Spleen (tissue), 11 donors: ENCODE data around the gene NRXN3. TPM values are rescaled to one million over a fixed set of nuclear protein-coding genes. Genes with fewer than 3 reads are reported as not detected.

ENCODE experiments used
- DNase-seq: peaks from one replicate; pipeline ENCODE4 v3.0.0-alpha.2; 2020
- H3K27ac ChIP-seq, 8 donors: fragments of 200-600 bp; sonication (generic) in 7 of 8; 1 replicate in 4 of 8; 2 replicates in 4 of 8; pipeline versions ENCODE4 v1.5.0 to v1.8.0; 2016 to 2021; ENCODE audit warnings: inconsistent platforms in 4 of 8, mild to moderate bottlenecking in 4 of 8, moderate library complexity in 1 of 8
- H3K27me3 ChIP-seq, 7 donors: fragments of 200-600 bp; sonication (generic) in 6 of 7; replicated peaks in 1 of 7; 1 replicate in 4 of 7; 2 replicates in 3 of 7; pipeline versions ENCODE4 v1.5.0 to v1.8.0; 2016 to 2021; ENCODE audit warnings: inconsistent platforms in 3 of 7, mild to moderate bottlenecking in 1 of 7
- H3K36me3 ChIP-seq, 6 donors: fragments of 200-600 bp; sonication (generic) in 5 of 6; 1 replicate in 4 of 6; 2 replicates in 2 of 6; pipeline versions ENCODE4 v1.5.0 to v1.8.0; 2016 to 2021; ENCODE audit warnings: inconsistent platforms in 2 of 6
- H3K4me1 ChIP-seq, 6 donors: fragments of 200-600 bp; sonication (generic) in 5 of 6; 1 replicate in 3 of 6; 2 replicates in 3 of 6; pipeline versions ENCODE4 v1.5.0 to v1.8.0; 2016 to 2021; ENCODE audit warnings: inconsistent platforms in 3 of 6
- H3K4me3 ChIP-seq, 8 donors: fragments of 200-600 bp; sonication (generic) in 7 of 8; 1 replicate in 4 of 8; 2 replicates in 4 of 8; pipeline versions ENCODE4 v1.5.0 to v1.8.0; 2016 to 2021; ENCODE audit warnings: inconsistent platforms in 4 of 8, mild to moderate bottlenecking in 4 of 8, moderate library complexity in 2 of 8
- H3K9me3 ChIP-seq, 8 donors: fragments of 200-600 bp; sonication (generic) in 7 of 8; 1 replicate in 4 of 8; 2 replicates in 4 of 8; pipeline versions ENCODE4 v1.5.0 to v1.8.0; 2016 to 2021; ENCODE audit warnings: inconsistent platforms in 4 of 8
- POLR2A ChIP-seq, 3 donors: fragments of 450-650 bp; IDR thresholded peaks; one replicate each; pipeline ENCODE4 v1.5.1; 2017; ENCODE audit warnings: antibody characterized with exemption in 3 of 3, mild to moderate bottlenecking in 1 of 3
- POLR2AphosphoS5 ChIP-seq, 3 donors: sonication (generic); formaldehyde crosslinking; IDR thresholded peaks; one replicate each; pipeline ENCODE4 v1.5.1; 2017; ENCODE audit warnings: antibody characterized with exemption in 3 of 3
- WGBS, 5 donors: extraction: QIAGEN DNeasy Blood & Tissue Kit in 3 of 5; methylation state at CpG; one replicate each; pipeline versions ENCODE4 v1.1.5 to v1.1.7; 2013 to 2018; 5-methylcytosine and 5-hydroxymethylcytosine counted together
- intact Hi-C: fragments of 100-400 bp; cut with DNase I; formaldehyde crosslinking; loops from one replicate; pipeline ENCODE4 v1.15.0; 2023; ENCODE audit warnings: low total_unique reads
- polyA plus RNA-seq, 3 donors: library from polyadenylated mRNA; stranded (reverse); fragments of 200-250 nt; gene quantifications; one replicate each; pipeline ENCODE4 v1.2.1, GENCODE V29; 2013
- total RNA-seq, 7 donors: library from RNA; depleted of rRNA in 3 of 7; stranded (reverse); fragments of >200 nt in 3 of 7; fragmentation: NEBNext Ultra II Directional in 4 of 7; extraction: Animal tissue kit (Norgen Biotek cat#: 25700) in 4 of 7; gene quantifications; one replicate each; pipeline versions ENCODE4 v1.1.0 to v1.2.1, GENCODE V29; 2016 to 2021
- TF ChIP-seq, protein P1 (sequence below), 11 experiments: fragments of 200-600 bp in 7 of 11; fragments of 450-650 bp in 4 of 11; sonication (generic) in 4 of 11; IDR thresholded peaks in 8 of 11; conservative IDR thresholded peaks in 3 of 11; 1 replicate in 7 of 11; 2 replicates in 4 of 11; pipeline versions ENCODE4 v1.4.0 to v1.8.0; 2016 to 2021; ENCODE audit warnings: antibody characterized with exemption in 11 of 11, inconsistent platforms in 4 of 11, mild to moderate bottlenecking in 1 of 11
- donor health status: healthy with polysubstance abuse.
- donor health status: DM: no; HTN: no; CAD: no; lungs with moderate emphysema.
- donor health status: DM: no; HTN: no; CAD: no.
- donor health status: Bipolar disorder and iron deficiency.
- donor health status: healthy.
- donor health status: DM: no; HTN: no; CAD: no.
- donor health status: DM: yes; HTN: yes; CAD: no.

NRXN3 gene
- total and polyA plus RNA-seq, 10 donors, result 0.21 to 11.5 (median 1.6) TPM

DNA sequence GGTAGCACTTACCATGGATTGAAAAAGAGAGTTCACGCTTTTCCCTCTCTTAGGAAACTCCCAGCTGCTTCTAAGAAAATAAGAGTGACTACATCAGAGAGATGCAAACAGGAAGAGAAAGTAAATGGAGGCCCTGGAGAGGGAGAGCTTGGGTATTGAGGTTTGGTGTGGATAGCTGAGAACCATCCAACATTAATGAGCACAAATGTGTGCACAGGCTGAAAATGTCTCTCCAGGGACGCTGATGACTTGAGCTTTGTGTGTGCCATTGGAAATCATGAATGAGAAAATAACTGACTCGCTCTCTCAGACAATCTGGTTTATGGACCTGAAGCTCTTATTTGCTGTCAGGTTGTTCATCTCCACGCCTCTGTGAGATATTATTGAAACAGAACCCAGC, 318.8 kb downstream of the NRXN3 start:
- H3K27me3 ChIP-seq, result no peaks in the 10 kb centered on the region
- H3K27ac ChIP-seq, result no peak overlapping the region
- no peaks in the 10 kb centered on the region for H3K9me3 ChIP-seq
- no peak for DNase-seq
- H3K4me1 ChIP-seq, result no peaks in the 10 kb centered on the region
- intact Hi-C loops, result no loop called here
- 78 to 85% (median 79%) methylated on average over 4 of the region's 4 CpGs for WGBS, 5 donors
- TF ChIP-seq, protein P1, sequence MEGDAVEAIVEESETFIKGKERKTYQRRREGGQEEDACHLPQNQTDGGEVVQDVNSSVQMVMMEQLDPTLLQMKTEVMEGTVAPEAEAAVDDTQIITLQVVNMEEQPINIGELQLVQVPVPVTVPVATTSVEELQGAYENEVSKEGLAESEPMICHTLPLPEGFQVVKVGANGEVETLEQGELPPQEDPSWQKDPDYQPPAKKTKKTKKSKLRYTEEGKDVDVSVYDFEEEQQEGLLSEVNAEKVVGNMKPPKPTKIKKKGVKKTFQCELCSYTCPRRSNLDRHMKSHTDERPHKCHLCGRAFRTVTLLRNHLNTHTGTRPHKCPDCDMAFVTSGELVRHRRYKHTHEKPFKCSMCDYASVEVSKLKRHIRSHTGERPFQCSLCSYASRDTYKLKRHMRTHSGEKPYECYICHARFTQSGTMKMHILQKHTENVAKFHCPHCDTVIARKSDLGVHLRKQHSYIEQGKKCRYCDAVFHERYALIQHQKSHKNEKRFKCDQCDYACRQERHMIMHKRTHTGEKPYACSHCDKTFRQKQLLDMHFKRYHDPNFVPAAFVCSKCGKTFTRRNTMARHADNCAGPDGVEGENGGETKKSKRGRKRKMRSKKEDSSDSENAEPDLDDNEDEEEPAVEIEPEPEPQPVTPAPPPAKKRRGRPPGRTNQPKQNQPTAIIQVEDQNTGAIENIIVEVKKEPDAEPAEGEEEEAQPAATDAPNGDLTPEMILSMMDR (IDR thresholded peaks at IDR 0.05 in 8 of 11, conservative IDR thresholded peaks at IDR 0.05 in 3 of 11), result no peak
- TF ChIP-seq POLR2A (IDR thresholded peaks at IDR 0.05) (no peak), POLR2AphosphoS5 (IDR thresholded peaks at IDR 0.05) (no peak)
- no peak overlapping the region for H3K4me3 ChIP-seq
- no peaks in the 10 kb centered on the region for H3K36me3 ChIP-seq

DNA sequence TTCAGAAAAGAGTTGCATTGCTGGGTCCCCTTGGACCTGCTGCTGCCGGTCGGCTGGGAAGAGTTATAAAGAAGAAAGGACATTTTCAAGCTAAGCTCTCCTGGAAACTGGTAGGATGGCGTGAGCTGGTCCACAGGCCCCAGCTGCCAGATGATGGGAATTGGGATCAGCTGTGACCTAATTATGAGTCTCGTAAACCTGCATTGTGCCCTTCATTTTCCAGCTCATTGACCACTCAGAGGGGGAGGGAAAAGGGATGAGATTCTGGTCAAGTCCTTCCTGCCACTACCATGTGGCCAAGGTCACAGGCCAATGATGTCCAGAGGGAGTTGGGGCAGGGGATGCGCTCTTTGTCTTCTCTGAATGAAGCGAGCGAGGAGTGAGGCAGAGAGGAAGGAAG, 320.9 kb downstream of the NRXN3 start:
- intact Hi-C loops, result no loop called here
- no peak overlapping the region for H3K27ac ChIP-seq
- WGBS, 5 donors, result 76 to 86% (median 80%) methylated on average over 7 of the region's 7 CpGs
- H3K9me3 ChIP-seq, result no peaks in the 10 kb centered on the region
- no peak for TF ChIP-seq POLR2AphosphoS5 (IDR thresholded peaks at IDR 0.05)
- TF ChIP-seq POLR2A (IDR thresholded peaks at IDR 0.05), result no peak
- TF ChIP-seq, protein P1 (IDR thresholded peaks at IDR 0.05 in 8 of 11, conservative IDR thresholded peaks at IDR 0.05 in 3 of 11), result no peak
- no peaks in the 10 kb centered on the region for H3K36me3 ChIP-seq
- no peaks in the 10 kb centered on the region for H3K4me1 ChIP-seq
- H3K4me3 ChIP-seq, result no peak overlapping the region
- no peaks in the 10 kb centered on the region for H3K27me3 ChIP-seq
- DNase-seq, result no peak

DNA sequence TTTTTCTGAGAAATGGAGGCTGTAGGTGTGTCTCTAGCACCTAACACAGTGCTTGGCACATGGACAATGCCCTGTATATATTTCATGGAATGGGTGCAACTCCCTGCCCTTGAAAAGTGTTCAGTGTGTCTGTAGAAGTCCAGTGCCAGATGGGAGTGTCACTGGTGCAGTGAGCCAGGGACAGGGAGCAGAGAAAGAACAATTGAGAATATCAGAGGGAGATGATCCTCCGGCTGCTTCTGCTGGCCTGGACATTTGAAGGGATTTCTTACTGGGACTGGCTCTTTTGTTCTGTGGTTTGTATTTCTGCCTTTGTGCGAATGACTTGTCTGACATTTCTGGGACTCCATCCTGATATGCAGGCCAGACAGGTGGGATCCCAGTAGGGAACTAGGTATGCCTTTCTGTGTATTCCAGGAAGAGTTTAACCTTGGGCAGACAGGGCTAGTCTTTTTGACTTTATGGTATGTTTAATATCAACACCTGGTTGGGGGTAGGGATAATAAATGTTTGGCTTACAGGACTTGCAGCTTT, 328.0 kb downstream of the NRXN3 start:
- Histone ChIP-seq H3K4me1 (no peaks in the 10 kb centered on the region), H3K36me3 (no peaks in the 10 kb centered on the region), H3K27me3 (peaks cover 0 to 4% (median 0%) of the 10 kb centered on the region in 7 donors), H3K9me3 (peaks cover 0 to 13% (median 5%) of the 10 kb centered on the region in 8 donors), H3K27ac (no peak overlapping the region), H3K4me3 (no peak overlapping the region)
- TF ChIP-seq POLR2AphosphoS5 (IDR thresholded peaks at IDR 0.05), result no peak
- TF ChIP-seq, protein P1 (IDR thresholded peaks at IDR 0.05 in 8 of 11, conservative IDR thresholded peaks at IDR 0.05 in 3 of 11), result no peak
- TF ChIP-seq POLR2A (IDR thresholded peaks at IDR 0.05), result no peak
- no peak for DNase-seq
- intact Hi-C loops, result no loop called here
- WGBS, 5 donors, result 82 to 100% (median 86%) methylated on average over 2 of the region's 2 CpGs

DNA sequence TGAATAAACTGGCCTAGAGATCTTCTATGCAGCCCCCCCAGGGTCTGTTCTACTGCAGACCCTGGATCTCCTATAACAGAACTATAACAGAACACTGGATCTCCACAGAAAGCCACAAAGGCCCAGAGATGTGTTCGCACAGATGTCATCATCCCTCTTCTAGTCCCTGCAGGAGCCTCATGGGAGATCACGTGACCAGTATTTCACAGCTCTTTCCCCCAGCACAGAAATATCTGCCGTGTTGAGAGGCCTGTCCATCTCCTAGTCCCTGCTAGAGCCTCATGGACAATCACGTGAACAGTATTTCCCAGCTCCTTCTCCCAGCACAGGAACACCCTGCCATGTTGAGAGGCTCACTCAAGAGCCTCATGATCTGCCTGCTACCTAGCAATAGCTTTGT, 331.7 kb downstream of the NRXN3 start:
- no peaks in the 10 kb centered on the region for H3K36me3 ChIP-seq
- intact Hi-C loops, result no loop called here
- no peaks in the 10 kb centered on the region for H3K4me1 ChIP-seq
- H3K4me3 ChIP-seq, result no peak overlapping the region
- no peak for DNase-seq
- H3K9me3 ChIP-seq, result peaks cover 0 to 13% (median 5%) of the 10 kb centered on the region in 8 donors
- WGBS, 5 donors, result 73 to 86% (median 83%) methylated on average over 4 of the region's 4 CpGs
- H3K27ac ChIP-seq, result no peak overlapping the region
- peaks cover 0 to 4% (median 0%) of the 10 kb centered on the region in 7 donors for H3K27me3 ChIP-seq
- TF ChIP-seq, protein P1 (IDR thresholded peaks at IDR 0.05 in 8 of 11, conservative IDR thresholded peaks at IDR 0.05 in 3 of 11), result no peak
- TF ChIP-seq POLR2AphosphoS5 (IDR thresholded peaks at IDR 0.05) (no peak), POLR2A (IDR thresholded peaks at IDR 0.05) (no peak)
